Measurements from ENCODE around the gene SORBS2.

The SORBS2 gene

DNA sequence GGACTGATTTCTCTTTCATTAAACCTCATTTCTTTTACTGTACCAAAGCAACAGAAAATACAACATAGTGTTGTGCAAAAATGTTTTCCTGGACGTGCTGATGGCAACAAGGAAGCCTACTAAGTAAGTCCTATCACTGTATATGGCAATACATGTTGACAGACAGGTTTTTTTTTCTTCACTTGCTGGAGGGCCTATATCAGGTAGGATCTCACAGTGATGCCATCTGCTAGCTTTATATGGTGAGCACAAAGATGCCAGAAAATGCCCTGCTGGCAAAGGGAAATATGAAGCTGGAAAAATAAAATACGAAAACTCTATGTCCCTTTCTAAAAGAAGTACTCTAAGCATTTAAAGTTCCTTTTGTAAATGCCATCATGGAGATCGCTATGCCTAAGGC, 157.7 kb downstream of the SORBS2 start:
- no peak overlapping the region for H3K4me2 ChIP-seq (ENCODE audit: low read length)
- H3K4me3 ChIP-seq (ENCODE audit: low read length), result no peak overlapping the region
- H4K20me1 ChIP-seq (ENCODE audit: insufficient read depth, low read length), result no peaks in the 10 kb centered on the region
- TF ChIP-seq EZH2phosphoT487 (IDR thresholded peaks at IDR 0.05; ENCODE audit: low read depth) (no peak), CTCF (IDR thresholded peaks at IDR 0.05; ENCODE audit: low read depth, low read length) (no peak)
- no peak overlapping the region for H3K9ac ChIP-seq (ENCODE audit: low read length)
- H3K27ac ChIP-seq (ENCODE audit: low read length), result no peak overlapping the region
- H2AFZ ChIP-seq (ENCODE audit: low read depth, low read length), result no peak overlapping the region
- no peaks in the 10 kb centered on the region for H3K79me2 ChIP-seq (ENCODE audit: low read length)
- no peaks in the 10 kb centered on the region for H3K4me1 ChIP-seq (ENCODE audit: low read length)
- no peaks in the 10 kb centered on the region for H3K27me3 ChIP-seq (ENCODE audit: low read depth, low read length)
- H3K36me3 ChIP-seq (replicated peaks; ENCODE audit: low read depth, low read length), result no peaks in the 10 kb centered on the region
- no peaks in the 10 kb centered on the region for H3K9me3 ChIP-seq (ENCODE audit: insufficient read depth, low read length)

DNA sequence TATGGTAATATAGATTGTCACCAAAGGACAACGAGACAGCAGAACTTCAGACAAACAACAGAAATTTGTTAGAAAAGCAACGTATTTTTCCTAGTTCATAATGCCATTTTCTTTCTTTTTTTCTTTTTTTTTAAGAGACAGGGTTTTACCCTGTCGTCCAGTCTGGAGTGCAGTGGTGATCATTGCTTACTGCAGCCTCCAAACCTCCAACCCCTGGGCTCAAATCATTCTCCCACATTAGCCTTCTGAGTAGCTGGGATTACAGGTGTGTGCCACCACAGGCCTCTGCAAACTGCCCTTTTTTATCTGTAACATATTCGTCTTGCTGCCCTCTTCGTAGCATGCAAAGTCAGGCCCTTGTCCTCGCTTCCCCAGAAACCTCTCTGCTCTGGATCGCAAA, 160.1 kb downstream of the SORBS2 start:
- no peaks in the 10 kb centered on the region for H4K20me1 ChIP-seq (ENCODE audit: insufficient read depth, low read length)
- H3K79me2 ChIP-seq (ENCODE audit: low read length), result no peaks in the 10 kb centered on the region
- H3K4me1 ChIP-seq (ENCODE audit: low read length), result no peaks in the 10 kb centered on the region
- no peaks in the 10 kb centered on the region for H3K36me3 ChIP-seq (replicated peaks; ENCODE audit: low read depth, low read length)
- no peak overlapping the region for H3K9ac ChIP-seq (ENCODE audit: low read length)
- no peak overlapping the region for H3K4me3 ChIP-seq (ENCODE audit: low read length)
- no peak overlapping the region for H3K27ac ChIP-seq (ENCODE audit: low read length)
- H2AFZ ChIP-seq (ENCODE audit: low read depth, low read length), result no peak overlapping the region
- TF ChIP-seq EZH2phosphoT487 (IDR thresholded peaks at IDR 0.05; ENCODE audit: low read depth) (no peak), CTCF (IDR thresholded peaks at IDR 0.05; ENCODE audit: low read depth, low read length) (no peak)
- H3K4me2 ChIP-seq (ENCODE audit: low read length), result no peak overlapping the region
- no peaks in the 10 kb centered on the region for H3K27me3 ChIP-seq (ENCODE audit: low read depth, low read length)
- no peaks in the 10 kb centered on the region for H3K9me3 ChIP-seq (ENCODE audit: insufficient read depth, low read length)

DNA sequence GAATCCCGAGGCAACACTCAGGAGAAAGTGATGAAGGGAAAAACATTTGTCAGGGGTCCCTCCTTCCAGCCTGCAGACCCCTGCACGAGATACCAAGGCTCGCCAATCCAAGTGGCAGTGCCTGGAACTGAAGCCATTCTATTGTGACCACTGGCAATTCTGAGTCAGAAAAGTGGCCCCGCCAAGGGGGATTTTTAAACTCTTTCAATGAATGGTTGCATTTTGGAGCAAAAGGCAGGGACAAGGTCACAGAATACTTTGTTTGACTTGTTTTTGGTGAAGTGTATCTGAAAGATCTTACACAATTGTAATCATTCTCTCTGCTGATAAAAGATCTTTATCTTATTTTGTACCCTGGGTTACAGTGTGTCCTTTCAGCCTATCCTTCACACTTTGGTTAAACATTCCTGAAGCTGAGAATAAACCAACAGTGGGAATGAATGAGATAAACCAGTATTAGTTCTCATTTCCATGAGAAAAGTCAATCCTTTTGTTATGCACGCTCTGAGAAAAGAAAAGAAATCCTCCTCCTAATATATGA, 160.8 kb downstream of the SORBS2 start:
- no peak overlapping the region for H3K4me3 ChIP-seq (ENCODE audit: low read length)
- H4K20me1 ChIP-seq (ENCODE audit: insufficient read depth, low read length), result no peaks in the 10 kb centered on the region
- no peak overlapping the region for H3K27ac ChIP-seq (ENCODE audit: low read length)
- no peak overlapping the region for H3K9ac ChIP-seq (ENCODE audit: low read length)
- no peaks in the 10 kb centered on the region for H3K79me2 ChIP-seq (ENCODE audit: low read length)
- no peaks in the 10 kb centered on the region for H3K27me3 ChIP-seq (ENCODE audit: low read depth, low read length)
- TF ChIP-seq CTCF (IDR thresholded peaks at IDR 0.05; ENCODE audit: low read depth, low read length) (no peak), EZH2phosphoT487 (IDR thresholded peaks at IDR 0.05; ENCODE audit: low read depth) (no peak)
- H2AFZ ChIP-seq (ENCODE audit: low read depth, low read length), result no peak overlapping the region
- H3K9me3 ChIP-seq (ENCODE audit: insufficient read depth, low read length), result no peaks in the 10 kb centered on the region
- no peaks in the 10 kb centered on the region for H3K36me3 ChIP-seq (replicated peaks; ENCODE audit: low read depth, low read length)
- no peak overlapping the region for H3K4me2 ChIP-seq (ENCODE audit: low read length)
- no peaks in the 10 kb centered on the region for H3K4me1 ChIP-seq (ENCODE audit: low read length)

- Histone ChIP-seq H4K20me1 (ENCODE audit: insufficient read depth, low read length) (no peaks in the 10 kb centered on the region), H2AFZ (ENCODE audit: low read depth, low read length) (no peak overlapping the region), H3K9ac (ENCODE audit: low read length) (no peak overlapping the region), H3K27me3 (ENCODE audit: low read depth, low read length) (no peaks in the 10 kb centered on the region), H3K4me2 (ENCODE audit: low read length) (no peak overlapping the region), H3K9me3 (ENCODE audit: insufficient read depth, low read length) (no peaks in the 10 kb centered on the region), H3K4me1 (ENCODE audit: low read length) (no peaks in the 10 kb centered on the region), H3K36me3 (replicated peaks; ENCODE audit: low read depth, low read length) (no peaks in the 10 kb centered on the region), H3K4me3 (ENCODE audit: low read length) (no peak overlapping the region), H3K79me2 (ENCODE audit: low read length) (no peaks in the 10 kb centered on the region), H3K27ac (ENCODE audit: low read length) (no peak overlapping the region)
- no peak for TF ChIP-seq CTCF (IDR thresholded peaks at IDR 0.05; ENCODE audit: low read depth, low read length)
- TF ChIP-seq EZH2phosphoT487 (IDR thresholded peaks at IDR 0.05; ENCODE audit: low read depth), result no peak
Measured at GRCh38 chr4:185648631-185649030, 163.4 kb downstream of the SORBS2 start.
